GM12878 (cell line): ENCODE data around the gene MARCHF10. TPM values are rescaled to one million over a fixed set of nuclear protein-coding genes. Genes with fewer than 3 reads are reported as not detected.

Source experiments
- ATAC-seq: fragments of 200-7000 bp; cut with Tn5 transposase; 3 replicates; pipeline ENCODE4 v1.9.1; 2020; ENCODE audit warnings: mild to moderate bottlenecking, moderate library complexity
- BruUV-seq: library from RNA; stranded (reverse); fragments of 400-500 nt; replicated peaks from 2 replicates; lab custom pipeline; 2021; lab: Mats Ljungman, UMichigan
- CTCF ChIA-PET: fragments of 300-600 bp; sonication (Branson Sonifier 250); formaldehyde crosslinking; extraction: SDS; loops from one replicate; lab custom pipeline; 2021; ENCODE audit warnings: inconsistent platforms; lab: Yijun Ruan, JAX
- POLR2A ChIA-PET: fragments of 350-600 bp; formaldehyde crosslinking; extraction: SDS; loops from one replicate; lab custom pipeline; 2021; ENCODE audit warnings: inconsistent platforms; lab: Charles Lee
- RAD21 ChIA-PET: fragments of 300-600 bp; sonication (Branson Sonifier 250); formaldehyde crosslinking; loops from one replicate; lab custom pipeline; 2023; ENCODE audit warnings: antibody characterized with exemption; ENCODE audit not compliant: unreplicated experiment; lab: Charles Lee
- SMC1A ChIA-PET: fragments of 300-600 bp; sonication (Branson Sonifier 250); formaldehyde crosslinking; loops from one replicate; lab custom pipeline; 2023; ENCODE audit not compliant: unreplicated experiment, uncharacterized antibody; lab: Charles Lee
- DNase-seq: peaks from one replicate; pipeline ENCODE4 v3.0.0-alpha.2; 2011; ENCODE audit warnings: low read depth, low spot score
- FAIRE-seq: peaks from 3 replicates; lab custom pipeline; 2011; peaks lifted over from hg19 to GRCh38; lab: Jason Lieb, UNC
- H2AFZ ChIP-seq: 2 replicates; pipeline ENCODE4 v1.6.0; 2011; ENCODE audit warnings: low read depth, low read length, control low read depth; ENCODE audit not compliant: control insufficient read depth
- H3K27ac ChIP-seq: 2 replicates; pipeline ENCODE4 v1.5.1; 2011; ENCODE audit warnings: control low read depth; ENCODE audit not compliant: control insufficient read depth, insufficient read depth
- H3K27me3 ChIP-seq, 2 experiments: replicated peaks in 1 of 2; 2 replicates each; pipeline versions ENCODE4 v1.6.0 to v1.6.1; 2011; ENCODE audit warnings: low read length in 1 of 2; ENCODE audit not compliant: control insufficient read depth in 2 of 2, insufficient read depth in 2 of 2
- H3K36me3 ChIP-seq, 2 experiments: 2 replicates each; pipeline ENCODE4 v1.5.1; 2011; ENCODE audit warnings: low read length in 1 of 2; ENCODE audit not compliant: control insufficient read depth in 2 of 2, insufficient read depth in 2 of 2
- H3K4me1 ChIP-seq: 2 replicates; pipeline ENCODE4 v1.6.1; 2011; ENCODE audit warnings: mild to moderate bottlenecking, low read length, moderate library complexity, mixed read lengths; ENCODE audit not compliant: control insufficient read depth, insufficient read depth
- H3K4me2 ChIP-seq: 2 replicates; pipeline ENCODE4 v1.6.0; 2011; ENCODE audit warnings: control low read depth; ENCODE audit not compliant: control insufficient read depth, insufficient read depth
- H3K4me3 ChIP-seq: fragments of 200-600 bp; sonication (generic); 2 replicates; pipeline ENCODE4 v1.5.1; 2016
- H3K79me2 ChIP-seq: 2 replicates; pipeline ENCODE4 v1.6.0; 2011; ENCODE audit warnings: low read length; ENCODE audit not compliant: control insufficient read depth, insufficient read depth
- H3K9ac ChIP-seq: 2 replicates; pipeline ENCODE4 v1.8.0; 2011; ENCODE audit warnings: low read length, control low read depth, mixed read lengths; ENCODE audit not compliant: control insufficient read depth, insufficient read depth
- H3K9me3 ChIP-seq: replicated peaks from 3 replicates; pipeline ENCODE4 v1.5.1; 2011; ENCODE audit warnings: mild to moderate bottlenecking, low read length; ENCODE audit not compliant: control insufficient read depth, insufficient read depth
- H4K20me1 ChIP-seq: 2 replicates; pipeline ENCODE4 v1.6.0; 2011; ENCODE audit not compliant: control insufficient read depth, insufficient read depth
- NR2C1 ChIP-seq: fragments of 450-650 bp; IDR thresholded peaks from 2 replicates; pipeline ENCODE4 v1.6.1; 2017; ENCODE audit warnings: antibody characterized with exemption, mild to moderate bottlenecking, moderate library complexity
- RFX5 ChIP-seq: IDR thresholded peaks from 2 replicates; pipeline ENCODE4 v1.6.1; 2011; ENCODE audit warnings: low read depth, low read length, improper control_type of control experiment
- STAT1 ChIP-seq: fragments of 450-650 bp; conservative IDR thresholded peaks from 2 replicates; pipeline ENCODE4 v1.6.1; 2014; ENCODE audit warnings: antibody characterized with exemption, mild to moderate bottlenecking
- ZBTB4 ChIP-seq: fragments of 450-650 bp; formaldehyde crosslinking; IDR thresholded peaks from 2 replicates; pipeline ENCODE4 v1.4.0; 2022; ENCODE audit warnings: mild to moderate bottlenecking, moderate library complexity
- ZNF687 ChIP-seq: fragments of 450-650 bp; IDR thresholded peaks from 2 replicates; pipeline ENCODE4 v1.6.1; 2017; ENCODE audit warnings: mild to moderate bottlenecking, moderate library complexity
- WGBS: methylation state at CpG from one replicate; pipeline ENCODE4 v1.1.6; 2016; ENCODE audit warnings: low lambda C conversion rate; ENCODE audit not compliant: insufficient replicate concordance, insufficient coverage; ENCODE audit errors: missing lambda C conversion rate; 5-methylcytosine and 5-hydroxymethylcytosine counted together
- in situ Hi-C: fragments of 300-500 bp; cut with MboI; formaldehyde crosslinking; loops from 9 replicates; pipeline ENCODE4 v1.14.3; 2018; ENCODE audit warnings: mixed read lengths
- intact Hi-C: fragments of 100-400 bp; cut with micrococcal nuclease; formaldehyde crosslinking; loops from one replicate; pipeline ENCODE4 v1.14.2; 2022; ENCODE audit not compliant: unreplicated experiment
- polyA plus RNA-seq, 11 experiments: library from polyadenylated mRNA; depleted of rRNA in 4 of 11; unstranded in 6 of 11; stranded (reverse) in 5 of 11; fragments of >200 nt; fragmentation: Nextera tagmentation in 4 of 11; fragmentation: Illumina TruSeq in 1 of 11; extraction: Ambion mirVana in 4 of 11; extraction: Trizol in 1 of 11; gene quantifications; 1 replicate in 1 of 11; 2 replicates in 10 of 11; pipeline versions ENCODE4 v1.2.1 to v1.2.3, GENCODE V29; 2011 to 2016; ENCODE audit warnings: inconsistent platforms in 2 of 11, missing spikeins in 2 of 11, low read depth in 1 of 11
- total RNA-seq, 4 experiments: library from RNA; depleted of rRNA in 3 of 4; stranded (reverse); fragments of >200 nt in 3 of 4; fragmentation: Illumina TruSeq in 1 of 4; extraction: Trizol in 1 of 4; gene quantifications; 2 replicates each; pipeline versions ENCODE4 v1.2.1 to v1.2.3, GENCODE V29; 2013 to 2021

Gene MARCHF10
- total and polyA plus RNA-seq, 10 of the 15 experiments (the other 5 are each of a cell fraction or from before 2014, with no cell fraction given) = 0.11 to 0.24 TPM; not detected in 8

- Histone ChIP-seq H3K27ac (no peak overlapping the region), H3K4me3 (no peak overlapping the region), H3K4me1 (no peaks in the 10 kb centered on the region), H4K20me1 (no peaks in the 10 kb centered on the region), H3K36me3 (no peaks in the 10 kb centered on the region), H3K4me2 (no peak overlapping the region), H3K9ac (no peak overlapping the region), H3K79me2 (no peaks in the 10 kb centered on the region), H3K27me3 (no peaks in the 10 kb centered on the region; a peak in 2 of 4 replicates), H3K9me3 (no peaks in the 10 kb centered on the region), H2AFZ (no peak overlapping the region)
- DNase-seq = no peak
- intact Hi-C loops (no loop called here), in situ Hi-C loops (no loop called here)
- BruUV-seq = no TSS peak
- no peak for FAIRE-seq
- no peak for ATAC-seq
- CTCF ChIA-PET = no interaction called here
- RAD21 ChIA-PET = no interaction called here
- 31% methylated on average over 10 of the region's 10 CpGs for WGBS
- SMC1A ChIA-PET = no interaction called here
- TF ChIP-seq ZBTB4 = no peak
- POLR2A ChIA-PET = no interaction called here
Measured at GRCh38 chr17:62755141-62755851, 52.8 kb downstream of the MARCHF10 start.

GRCh38 chr17:62754631-62755030 is 53.5 kb downstream of the MARCHF10 start:
- Histone ChIP-seq H2AFZ (no peak overlapping the region), H3K4me2 (no peak overlapping the region), H3K79me2 (no peaks in the 10 kb centered on the region), H3K27ac (no peak overlapping the region), H3K9me3 (no peaks in the 10 kb centered on the region), H3K4me3 (no peak overlapping the region), H4K20me1 (no peaks in the 10 kb centered on the region), H3K4me1 (no peaks in the 10 kb centered on the region), H3K9ac (no peak overlapping the region), H3K27me3 (no peaks in the 10 kb centered on the region; a peak in 2 of 4 replicates), H3K36me3 (no peaks in the 10 kb centered on the region)
- in situ Hi-C loops = no loop called here
- no TSS peak for BruUV-seq
- TF ChIP-seq NR2C1 = no peak
- TF ChIP-seq RFX5 = no peak
- TF ChIP-seq ZNF687 = no peak
- TF ChIP-seq STAT1 = no peak
- SMC1A ChIA-PET = no interaction called here
- 75% methylated on average over 4 of the region's 4 CpGs for WGBS
- no peak for DNase-seq
- RAD21 ChIA-PET = no interaction called here
- intact Hi-C loops = no loop called here
- FAIRE-seq = no peak
- no peak for ATAC-seq
- POLR2A ChIA-PET = no interaction called here
- CTCF ChIA-PET = no interaction called here
